Astrocyte of the spinal cord (primary cell): ENCODE measurements around the gene ABCC5.
"Not testable (repeated sequence)": the region's sequence is repeated elsewhere in the genome, so short reads cannot be mapped to it uniquely, and the experiment has no call there.

Experiments
- DNase-seq: peaks from one replicate; pipeline ENCODE4 v3.0.0; 2011; ENCODE audit warnings: low read depth, low spot score
- H3K4me3 ChIP-seq: 2 replicates; pipeline ENCODE4 v1.5.1; 2011; ENCODE audit warnings: low read depth, mild to moderate bottlenecking, low read length, moderate library complexity
- CTCF ChIP-seq: IDR thresholded peaks from 2 replicates; pipeline ENCODE4 v1.5.1; 2012; ENCODE audit warnings: low read depth, mild to moderate bottlenecking, low read length, inconsistent platforms
- in situ Hi-C: cut with HindIII; loops from 2 replicates; pipeline ENCODE4 v1.10.0; 2017; ENCODE audit warnings: low sequenced_read_pairs

Gene ABCC5

GRCh38 chr3:184016811-184017671 lies 643 bp downstream of the ABCC5 start:
- H3K4me3 ChIP-seq, result peak overlapping the region; percentile 99
- peak; percentile 68 for TF ChIP-seq CTCF
- in situ Hi-C loops, result no loop called here
- DNase-seq, result peak; percentile 53

DNA sequence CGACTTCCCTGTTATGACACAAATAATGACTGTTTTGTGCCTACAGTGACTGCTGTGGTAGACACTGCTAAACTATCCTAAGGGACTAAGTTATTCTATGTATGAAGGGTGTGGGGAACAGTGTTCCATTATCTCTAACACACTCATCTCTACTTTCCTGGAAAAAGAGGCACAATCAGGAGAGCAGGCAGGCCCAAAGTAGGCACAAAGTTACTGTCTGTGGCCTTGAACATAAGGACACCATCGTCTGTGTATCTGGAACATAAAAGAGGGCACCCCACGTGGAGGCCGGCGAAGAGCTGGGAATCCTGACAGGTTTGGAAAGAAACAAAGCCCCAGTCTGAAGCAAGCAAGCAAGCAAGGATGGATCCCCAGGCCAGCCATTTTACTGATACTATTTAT lies 1.5 kb downstream of the ABCC5 start:
- DNase-seq, result no peak
- in situ Hi-C loops, result no loop called here
- no peak for TF ChIP-seq CTCF
- H3K4me3 ChIP-seq, result no peak overlapping the region

DNA sequence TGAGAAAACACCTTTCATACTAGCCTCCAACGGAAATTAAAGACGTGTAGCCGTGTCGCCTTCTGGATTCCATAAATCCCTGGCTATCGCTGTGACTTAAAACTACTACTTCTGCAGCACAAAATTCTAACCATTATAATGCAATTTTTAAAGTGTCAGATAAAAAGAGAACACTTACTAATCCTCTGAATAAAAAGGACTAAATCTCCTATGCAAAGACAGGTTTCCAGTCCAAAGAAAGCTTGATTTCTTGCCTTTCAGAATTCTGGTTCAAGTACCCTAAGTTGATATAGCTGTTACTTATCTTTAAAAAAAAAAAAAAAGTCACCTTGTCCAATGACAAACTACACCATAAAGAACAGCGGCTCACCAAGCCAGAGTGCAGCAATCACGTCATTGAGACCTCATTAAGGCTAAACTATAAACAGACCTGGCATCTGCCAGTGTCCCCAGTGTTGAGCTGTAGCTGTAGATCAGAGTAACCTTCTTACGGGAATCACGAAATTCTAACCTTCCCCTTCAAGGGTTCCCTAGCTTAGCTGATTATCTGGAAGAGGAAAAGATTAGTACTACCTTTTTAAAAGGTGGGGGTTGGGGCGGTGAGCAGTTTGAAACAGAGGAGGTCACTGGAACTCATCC lies 2.2 kb downstream of the ABCC5 start:
- no peak for DNase-seq
- in situ Hi-C loops, result no loop called here
- H3K4me3 ChIP-seq, result no peak overlapping the region
- no peak for TF ChIP-seq CTCF

DNA sequence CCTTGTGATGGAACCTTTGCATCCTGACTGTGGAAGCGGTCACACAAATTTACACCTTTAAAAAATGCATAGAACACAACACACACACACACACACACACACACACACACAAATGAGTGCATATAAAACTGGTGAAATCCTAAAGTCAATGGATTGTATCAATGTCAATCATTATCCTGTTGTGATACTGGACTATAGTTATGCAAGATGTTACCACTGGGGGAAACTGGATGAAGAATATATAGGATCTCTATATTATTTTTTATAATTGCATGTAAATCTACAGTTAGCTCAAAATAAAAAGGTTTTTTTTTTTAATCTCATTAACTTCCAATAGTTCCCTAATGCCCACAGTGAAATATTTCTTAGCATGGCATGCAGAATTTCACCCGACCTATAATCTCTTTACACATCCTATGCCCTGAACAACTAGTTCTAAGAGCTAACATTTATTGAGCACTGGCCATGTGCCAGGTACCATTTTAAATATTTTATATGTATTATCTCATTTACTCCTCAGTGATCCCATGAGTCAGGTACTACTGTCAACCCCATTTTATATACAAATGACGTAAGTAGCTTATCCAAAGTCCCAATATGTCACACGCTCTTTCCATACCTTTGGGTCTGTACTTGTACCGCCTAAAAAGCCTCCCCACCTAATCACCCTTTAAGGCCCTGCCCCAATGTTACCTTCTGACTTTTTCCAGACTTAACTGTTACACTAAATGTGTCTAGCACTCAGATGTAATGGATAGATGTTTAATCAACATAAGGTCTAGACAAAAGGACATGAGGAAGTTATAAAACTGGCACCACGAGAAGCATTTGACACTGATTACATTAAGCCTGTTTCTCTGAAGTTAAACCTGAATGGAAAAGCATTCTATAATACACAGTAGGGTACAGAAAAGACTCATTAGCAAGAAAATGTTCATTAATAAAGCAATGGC lies 5.5 kb downstream of the ABCC5 start:
- H3K4me3 ChIP-seq, result no peak overlapping the region

GRCh38 chr3:184011230-184011876 lies 6.3 kb downstream of the ABCC5 start:
- no peak for DNase-seq
- in situ Hi-C loops, result no loop called here
- H3K4me3 ChIP-seq, result no peak overlapping the region
- TF ChIP-seq CTCF, result no peak

More for the DNA sequence above, 5.5 kb downstream of the ABCC5 start:
- no peak for DNase-seq
- no peak for TF ChIP-seq CTCF
- in situ Hi-C loops, result no loop called here

GRCh38 chr3:184008161-184008560 lies 9.5 kb downstream of the ABCC5 start:
- no peak for DNase-seq
- no peak for TF ChIP-seq CTCF
- no peak overlapping the region for H3K4me3 ChIP-seq
- in situ Hi-C loops, result no loop called here

- DNase-seq, in situ Hi-C loops, H3K4me3 ChIP-seq: not testable (repeated sequence)
Measured at GRCh38 chr3:184007143-184007813, 10.4 kb downstream of the ABCC5 start.
